Amniotic stem cell (primary cell): ENCODE results near the gene CPA1.

Source experiments
- DNase-seq: peaks from one replicate; lab custom pipeline; 2025; lab: John Stamatoyannopoulos, UW

The CPA1 gene

DNA sequence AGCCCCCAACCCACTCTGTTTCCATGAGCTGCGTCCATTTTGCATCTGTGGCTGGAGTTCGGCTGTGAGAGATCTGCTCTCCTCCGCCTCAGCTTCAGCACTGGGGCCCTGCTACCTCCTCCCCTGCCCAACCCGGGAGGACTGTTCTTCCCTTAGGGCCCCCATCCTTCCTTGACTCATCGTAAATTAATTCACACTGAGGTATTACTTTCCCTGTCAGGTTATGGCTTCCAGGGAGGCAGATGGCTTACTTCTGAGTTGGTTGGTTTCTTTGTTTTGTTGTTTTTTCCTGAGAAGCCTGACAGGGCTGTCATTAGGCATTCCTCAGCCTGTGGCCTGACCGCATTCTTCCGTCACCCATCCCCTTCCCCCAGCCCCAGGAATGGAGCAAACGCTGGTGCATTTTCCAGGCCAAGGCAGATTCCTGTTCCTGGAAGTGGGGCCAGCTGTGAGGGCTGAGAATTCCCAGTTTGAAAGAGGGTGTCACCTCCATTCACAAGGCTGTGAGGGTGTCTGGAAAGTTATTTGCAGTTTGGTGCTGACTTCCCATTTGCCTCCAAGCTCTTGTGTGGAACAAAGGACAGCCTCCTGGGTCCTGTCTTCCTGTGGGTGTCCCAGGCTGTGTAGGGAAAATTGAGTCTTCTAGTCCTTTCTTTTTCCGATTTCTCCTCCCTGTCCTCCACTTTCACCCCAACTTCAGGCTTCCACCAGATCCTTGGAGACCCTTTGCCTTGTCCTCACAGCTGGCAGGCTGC is 24.0 kb upstream of the CPA1 start:
- peak; percentile 87 for DNase-seq

DNA sequence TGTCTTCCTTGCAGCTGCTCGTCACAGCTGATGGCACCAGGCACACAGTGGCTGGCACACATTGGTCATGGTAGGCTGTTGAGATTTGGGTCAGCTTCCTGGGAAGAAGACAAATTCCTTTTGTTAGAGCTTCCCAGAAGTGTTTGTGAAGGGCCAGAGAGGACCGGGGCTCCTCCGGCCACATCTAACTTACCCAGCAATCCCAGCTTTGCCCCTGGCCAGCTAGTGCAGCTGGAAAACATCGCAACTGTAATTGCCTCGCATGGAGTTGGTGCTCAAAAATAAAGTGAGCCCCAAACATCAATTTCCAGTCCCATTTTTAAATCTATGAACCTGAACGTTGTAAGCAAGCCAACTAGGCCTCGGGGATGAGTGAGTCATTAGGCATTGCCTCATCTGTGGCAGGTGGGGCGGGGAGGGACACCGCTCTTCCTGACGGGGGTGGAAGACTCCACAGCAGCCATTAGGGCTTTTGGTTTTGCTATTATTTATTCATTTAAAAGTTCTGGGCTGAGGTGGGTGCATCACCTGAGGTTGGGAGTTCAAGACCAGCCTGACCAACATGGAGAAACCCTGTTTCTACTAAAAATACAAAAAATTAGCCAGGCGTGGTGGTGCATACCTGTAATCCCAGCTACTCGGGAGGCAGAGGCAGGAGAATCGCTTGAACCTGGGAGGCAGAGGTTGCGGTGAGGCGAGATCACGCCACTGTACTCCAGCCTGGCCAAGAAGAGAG is 23.2 kb upstream of the CPA1 start:
- peak; percentile 8 for DNase-seq

DNA sequence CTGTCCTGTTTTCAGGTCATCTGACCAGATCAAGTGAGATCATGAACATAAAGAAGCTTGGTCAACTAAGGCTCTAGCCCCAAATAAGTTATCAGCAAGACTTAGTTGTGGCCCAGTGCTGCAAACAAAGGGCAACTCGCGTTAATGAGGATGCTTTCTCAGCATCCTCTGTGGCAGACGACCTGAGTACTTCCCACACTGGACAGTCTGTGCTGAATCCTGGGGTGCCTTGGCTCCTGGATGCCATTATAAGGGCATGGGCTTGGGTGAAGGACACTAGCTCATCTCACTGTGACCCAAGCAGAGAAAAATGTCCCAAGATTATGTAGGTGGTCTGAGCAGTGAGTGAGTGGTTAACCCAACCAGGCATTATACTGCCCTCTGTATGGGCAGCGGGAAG is 21.8 kb upstream of the CPA1 start:
- DNase-seq = no peak

DNA sequence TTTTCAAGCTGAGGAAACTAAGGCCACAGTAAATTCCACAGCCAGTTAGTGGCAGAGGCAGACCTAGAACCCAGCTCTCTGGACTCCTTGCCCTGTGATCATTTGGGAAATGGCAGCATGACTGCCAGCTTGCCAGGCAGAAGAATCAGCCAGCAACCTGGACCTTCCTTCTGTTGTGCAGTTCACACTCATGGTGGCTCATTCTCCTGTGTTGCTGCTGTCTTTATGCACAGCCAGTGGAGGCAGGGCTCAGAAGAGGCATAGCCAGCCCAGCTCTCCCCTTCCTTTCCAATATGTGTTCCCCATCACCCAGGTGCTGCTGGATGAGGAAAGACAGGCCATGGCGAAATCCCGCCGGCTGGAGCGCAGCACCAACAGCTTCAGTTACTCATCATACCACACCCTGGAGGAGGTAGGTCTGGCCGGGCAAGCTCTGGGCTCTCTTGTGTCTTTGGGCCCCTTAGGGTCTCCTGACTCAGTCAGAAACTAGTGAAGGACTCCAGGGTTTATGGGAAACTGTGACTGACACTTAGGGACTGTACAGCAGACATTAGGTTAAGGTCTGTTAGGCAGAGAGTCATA is 20.9 kb upstream of the CPA1 start:
- DNase-seq = no peak

DNA sequence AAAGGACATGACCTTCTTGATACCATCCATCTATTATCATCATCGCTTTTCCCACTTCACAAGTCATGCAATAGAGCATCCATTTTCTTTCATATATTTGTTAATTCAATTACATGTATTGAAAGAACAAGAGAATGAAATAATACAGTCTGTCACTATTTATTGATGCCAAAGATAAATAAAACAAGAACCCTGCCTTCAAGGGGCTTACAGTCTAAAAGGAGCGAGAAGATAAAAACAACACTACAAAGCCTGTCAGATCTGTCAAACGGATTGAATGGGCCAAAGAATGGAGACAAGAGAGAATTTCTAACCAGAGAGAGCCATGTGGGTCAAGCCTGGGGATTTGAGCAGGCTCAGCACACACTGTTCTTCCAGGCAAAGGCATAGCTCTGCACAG is 19.8 kb upstream of the CPA1 start:
- DNase-seq = no peak

DNA sequence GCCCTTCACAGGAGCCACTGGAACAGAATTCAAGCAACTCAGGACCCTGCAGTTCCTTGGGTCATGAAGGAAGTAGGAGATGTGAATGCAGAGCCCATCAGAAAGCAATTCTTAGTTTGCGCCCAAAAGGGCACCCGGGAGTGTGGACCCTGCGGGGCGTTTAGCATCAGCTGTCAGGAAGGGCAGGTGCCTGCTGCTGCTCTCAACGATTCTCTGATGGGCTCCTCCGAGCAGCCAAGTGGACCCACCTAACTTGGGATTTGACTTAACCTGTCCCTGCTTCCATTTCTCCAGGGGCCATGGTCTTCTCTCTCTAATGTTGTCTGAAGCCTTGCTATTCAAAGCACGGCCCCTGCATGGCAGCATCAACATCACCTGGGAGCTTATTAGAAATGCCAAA is 18.6 kb upstream of the CPA1 start:
- no peak for DNase-seq

DNA sequence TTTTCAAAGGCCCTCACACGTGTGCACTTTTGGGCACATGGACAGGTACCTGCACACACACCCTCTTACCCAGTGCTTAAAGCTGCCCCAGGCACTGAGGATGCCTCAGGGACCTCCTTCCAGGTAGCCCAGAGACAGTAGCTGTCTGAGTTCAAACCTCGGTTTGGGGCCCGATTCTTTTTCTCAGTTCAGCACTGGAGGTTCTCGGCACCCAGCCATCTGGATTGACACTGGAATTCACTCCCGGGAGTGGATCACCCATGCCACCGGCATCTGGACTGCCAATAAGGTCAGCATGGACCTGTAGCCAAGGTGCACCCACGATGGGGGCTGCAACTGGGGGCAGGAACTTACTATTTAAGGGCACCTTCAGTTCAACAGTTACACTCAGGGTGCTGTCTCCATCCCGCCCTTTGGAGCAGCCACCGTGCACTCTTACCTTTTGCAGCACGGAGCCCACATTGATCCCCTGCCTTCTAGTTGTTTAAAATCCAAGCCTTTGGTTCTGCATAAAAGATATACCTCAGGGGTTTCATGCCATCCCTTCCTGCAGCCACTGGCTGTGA is 18.0 kb upstream of the CPA1 start:
- DNase-seq = no peak

DNA sequence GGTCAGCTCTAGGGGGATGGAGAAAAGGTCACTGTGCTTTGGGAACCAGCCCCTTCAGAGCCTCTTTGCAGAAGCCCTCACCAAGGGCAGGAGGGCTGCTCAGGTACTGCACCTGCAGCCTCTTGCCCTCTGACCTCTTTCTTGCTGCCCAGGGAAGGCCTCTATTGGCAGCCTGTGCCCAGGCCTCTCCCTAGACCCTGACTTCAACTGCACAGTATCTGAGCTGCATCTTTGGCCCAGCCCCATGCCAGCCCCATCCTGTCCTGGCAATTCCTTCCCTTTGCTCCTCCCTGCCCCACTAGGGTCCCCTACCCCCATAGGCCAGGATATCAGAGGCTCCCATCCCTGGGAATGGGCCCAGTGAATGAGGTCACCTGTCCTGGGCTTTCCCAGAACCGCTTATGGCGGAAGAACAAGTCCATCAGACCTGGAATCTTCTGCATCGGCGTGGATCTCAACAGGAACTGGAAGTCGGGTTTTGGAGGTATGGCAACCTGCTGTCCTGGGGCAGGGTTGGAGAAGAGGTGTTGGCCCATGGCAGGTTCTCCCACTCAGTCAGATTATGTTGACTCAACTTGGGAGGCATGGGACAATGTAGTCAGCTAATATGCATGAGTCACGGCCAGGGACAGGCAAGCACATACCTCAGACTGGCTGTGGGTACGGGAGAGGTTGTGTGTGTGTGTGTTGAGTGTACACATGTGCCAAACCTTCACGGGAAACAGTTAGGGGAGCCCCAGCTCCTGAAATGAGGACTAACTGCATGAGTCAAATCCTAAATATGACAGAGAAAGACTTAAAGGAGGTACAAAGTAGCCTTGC is 17.1 kb upstream of the CPA1 start:
- DNase-seq = peak; percentile 90

DNA sequence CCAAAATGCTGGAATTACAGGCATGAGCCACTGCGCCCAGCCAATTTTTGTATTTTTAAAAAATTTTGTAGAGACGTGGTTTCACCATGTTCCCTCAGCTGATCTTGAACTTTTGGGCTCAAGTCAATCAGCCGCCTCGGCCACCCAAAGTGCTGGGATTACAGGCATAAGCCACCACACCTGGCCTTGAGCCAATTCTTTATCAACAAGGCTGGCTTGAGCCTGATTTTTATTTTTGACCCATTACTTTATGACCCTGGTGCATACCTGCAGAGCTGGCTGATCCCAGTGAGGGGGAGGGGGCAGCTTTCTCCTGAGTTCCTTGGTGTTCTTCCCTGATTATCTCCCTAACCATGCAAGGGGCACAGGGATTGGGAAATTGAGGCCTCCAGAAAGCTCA is 15.8 kb upstream of the CPA1 start:
- no peak for DNase-seq

DNA sequence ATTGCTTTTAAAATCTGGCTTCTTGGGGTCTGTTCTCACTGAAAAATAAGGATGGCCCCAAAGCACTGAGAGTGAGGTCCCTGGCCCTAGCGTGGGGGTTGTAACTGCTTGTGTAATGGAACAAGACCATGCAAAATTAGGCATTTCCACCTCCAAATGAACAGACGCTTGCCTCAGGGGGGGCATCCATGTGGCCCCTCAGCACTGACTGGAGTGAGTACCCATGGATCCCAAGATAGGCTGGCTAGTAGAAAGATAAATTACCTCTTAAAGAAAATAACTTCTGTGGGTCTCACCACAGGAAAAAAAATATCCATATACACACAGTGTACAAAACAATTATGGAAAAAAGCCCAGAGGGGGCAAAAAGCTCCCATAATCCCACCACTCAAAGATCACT is 15.2 kb upstream of the CPA1 start:
- no peak for DNase-seq

DNA sequence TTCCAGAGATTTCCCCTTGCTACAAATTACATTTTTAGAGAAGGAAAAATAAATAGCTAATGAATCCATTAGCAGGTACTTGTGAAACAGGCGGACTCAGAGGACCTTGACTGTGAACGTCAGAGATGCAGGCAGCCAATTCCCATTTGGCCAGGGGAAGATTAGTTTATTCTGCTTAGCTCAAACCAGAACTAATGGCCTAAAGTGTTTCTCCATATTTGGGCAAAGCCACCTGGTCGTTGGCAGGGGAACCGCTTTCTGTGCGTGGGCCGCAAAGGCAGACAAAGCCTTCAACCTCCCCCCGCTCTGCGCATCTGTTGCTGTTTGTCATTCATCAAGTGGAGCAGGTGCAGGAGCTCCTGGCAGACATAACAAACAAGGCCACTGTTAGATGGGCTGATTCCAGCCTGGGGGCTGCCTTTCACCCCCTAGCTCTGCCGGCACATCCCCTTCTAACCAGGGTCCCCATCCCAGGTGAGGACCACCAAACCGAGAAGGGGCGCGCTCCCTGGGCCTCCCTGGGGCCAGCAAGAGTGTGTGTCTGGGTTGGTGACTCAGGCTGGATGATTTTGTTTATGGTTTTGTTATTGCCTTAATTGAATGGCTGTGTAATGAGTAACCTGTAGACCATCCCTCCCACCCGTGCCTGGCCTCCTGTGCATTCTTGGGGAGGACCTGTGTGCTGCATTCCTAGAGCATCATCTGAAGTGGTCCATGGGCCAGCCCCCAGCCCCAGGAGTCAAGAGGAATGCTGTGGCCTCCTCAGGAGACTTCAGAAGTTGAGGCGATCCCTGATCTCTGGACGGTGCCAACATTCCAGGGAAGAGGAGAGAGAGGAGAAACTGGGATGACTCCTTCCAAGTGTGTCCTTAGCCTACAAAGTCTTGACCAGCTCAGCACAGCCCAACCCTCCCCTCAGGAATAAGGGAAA is 14.5 kb upstream of the CPA1 start:
- DNase-seq = no peak

DNA sequence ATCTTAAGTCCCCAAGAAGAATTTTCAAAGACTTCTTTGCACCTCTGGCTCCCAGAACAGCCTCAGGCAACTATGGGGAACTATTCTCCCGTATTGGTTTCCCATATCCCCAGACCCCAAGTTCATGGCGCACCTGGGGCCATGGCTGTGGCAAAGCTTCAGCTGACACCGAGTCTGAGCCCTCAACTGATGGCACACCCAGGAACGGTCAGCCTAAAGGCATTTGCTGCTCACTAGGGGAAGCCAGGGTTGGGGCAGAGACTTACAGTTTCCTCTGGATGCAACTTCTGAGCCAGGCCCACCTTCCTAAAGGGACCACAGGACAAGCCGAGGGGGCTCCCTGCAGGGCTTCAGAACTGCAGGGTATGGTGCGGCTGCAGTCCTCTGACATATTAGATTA is 13.7 kb upstream of the CPA1 start:
- no peak for DNase-seq

DNA sequence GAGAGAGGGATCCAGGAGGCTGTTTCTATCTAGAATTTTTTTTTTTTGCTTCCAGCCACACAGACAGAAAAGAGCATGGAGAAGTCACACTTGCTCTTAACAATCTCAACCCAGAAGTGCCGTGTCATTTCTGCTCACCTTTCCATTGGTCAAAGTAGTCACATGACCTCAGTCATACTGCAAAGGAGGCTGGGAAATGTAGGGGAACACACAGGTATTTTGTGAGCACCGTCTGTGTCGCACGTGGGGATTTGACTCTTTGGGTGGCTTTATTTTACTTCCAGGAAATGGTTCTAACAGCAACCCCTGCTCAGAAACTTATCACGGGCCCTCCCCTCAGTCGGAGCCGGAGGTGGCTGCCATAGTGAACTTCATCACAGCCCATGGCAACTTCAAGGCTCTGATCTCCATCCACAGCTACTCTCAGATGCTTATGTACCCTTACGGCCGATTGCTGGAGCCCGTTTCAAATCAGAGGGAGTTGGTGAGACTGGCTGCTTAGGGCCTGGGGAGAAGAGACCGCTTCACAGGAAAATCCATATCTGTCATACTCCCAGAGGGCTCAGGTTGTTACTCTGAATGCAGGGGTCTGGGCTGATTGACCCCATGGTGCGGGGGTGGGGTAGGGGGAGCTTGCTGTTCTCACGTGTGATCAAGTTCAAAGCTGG is 13.1 kb upstream of the CPA1 start:
- no peak for DNase-seq

DNA sequence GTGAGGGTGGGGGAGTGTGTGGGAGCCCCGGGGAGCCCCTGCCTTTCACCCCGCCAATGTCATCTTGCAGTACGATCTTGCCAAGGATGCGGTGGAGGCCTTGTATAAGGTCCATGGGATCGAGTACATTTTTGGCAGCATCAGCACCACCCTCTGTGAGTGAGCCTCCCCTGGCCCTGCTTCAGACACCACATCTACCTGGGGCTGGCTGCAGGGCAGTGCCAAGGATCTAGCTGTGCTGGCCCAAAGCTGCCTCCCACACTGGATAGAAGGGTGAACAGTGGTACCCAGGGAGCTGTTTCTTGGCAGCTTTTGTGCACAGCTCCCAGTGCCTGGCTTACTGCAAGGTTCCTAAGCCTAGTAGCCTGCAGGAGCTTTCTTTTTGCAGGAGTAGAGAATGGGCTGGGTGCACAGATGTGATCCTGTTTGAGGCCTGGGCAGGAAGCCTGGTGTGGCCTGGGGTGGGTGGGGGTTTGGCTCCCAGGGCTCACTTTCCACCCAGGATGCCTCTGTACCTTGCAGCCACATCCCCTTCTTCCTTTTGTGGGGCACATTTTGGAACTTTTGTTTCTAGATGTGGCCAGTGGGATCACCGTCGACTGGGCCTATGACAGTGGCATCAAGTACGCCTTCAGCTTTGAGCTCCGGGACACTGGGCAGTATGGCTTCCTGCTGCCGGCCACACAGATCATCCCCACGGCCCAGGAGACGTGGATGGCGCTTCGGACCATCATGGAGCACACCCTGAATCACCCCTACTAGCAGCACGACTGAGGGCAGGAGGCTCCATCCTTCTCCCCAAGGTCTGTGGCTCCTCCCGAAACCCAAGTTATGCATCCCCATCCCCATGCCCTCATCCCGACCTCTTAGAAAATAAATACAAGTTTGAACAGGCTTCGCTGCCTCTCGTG is 12.2 kb upstream of the CPA1 start:
- no peak for DNase-seq

DNA sequence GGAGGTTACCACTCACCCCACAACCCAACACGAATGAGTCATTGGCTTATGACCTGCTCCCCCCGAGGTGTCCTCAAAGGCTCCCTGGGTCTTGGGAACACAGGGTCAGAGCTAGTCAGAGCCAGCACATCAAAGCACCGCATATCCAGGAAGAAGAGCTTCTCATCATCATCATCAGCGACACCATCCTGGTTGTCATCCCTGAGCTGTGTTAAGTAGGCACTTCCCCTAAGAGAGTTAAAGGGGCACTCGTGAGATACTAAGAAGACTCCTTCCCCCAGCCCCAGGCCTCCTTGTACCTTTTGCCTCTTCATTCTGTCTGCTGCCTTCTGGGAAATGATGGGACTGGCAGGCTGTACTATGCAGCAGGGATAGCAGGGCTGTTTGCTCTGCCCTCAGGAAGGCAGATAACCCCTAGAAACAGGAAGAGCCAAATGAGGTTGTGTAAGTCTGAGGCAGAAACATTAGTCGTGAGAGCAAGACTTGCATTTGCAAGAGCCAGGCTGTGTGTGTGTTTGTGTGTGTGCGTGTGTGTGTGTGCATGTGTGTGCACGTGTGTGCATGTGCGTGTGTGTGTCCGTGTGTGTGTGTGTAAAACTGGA is 11.1 kb upstream of the CPA1 start:
- DNase-seq = no peak

DNA sequence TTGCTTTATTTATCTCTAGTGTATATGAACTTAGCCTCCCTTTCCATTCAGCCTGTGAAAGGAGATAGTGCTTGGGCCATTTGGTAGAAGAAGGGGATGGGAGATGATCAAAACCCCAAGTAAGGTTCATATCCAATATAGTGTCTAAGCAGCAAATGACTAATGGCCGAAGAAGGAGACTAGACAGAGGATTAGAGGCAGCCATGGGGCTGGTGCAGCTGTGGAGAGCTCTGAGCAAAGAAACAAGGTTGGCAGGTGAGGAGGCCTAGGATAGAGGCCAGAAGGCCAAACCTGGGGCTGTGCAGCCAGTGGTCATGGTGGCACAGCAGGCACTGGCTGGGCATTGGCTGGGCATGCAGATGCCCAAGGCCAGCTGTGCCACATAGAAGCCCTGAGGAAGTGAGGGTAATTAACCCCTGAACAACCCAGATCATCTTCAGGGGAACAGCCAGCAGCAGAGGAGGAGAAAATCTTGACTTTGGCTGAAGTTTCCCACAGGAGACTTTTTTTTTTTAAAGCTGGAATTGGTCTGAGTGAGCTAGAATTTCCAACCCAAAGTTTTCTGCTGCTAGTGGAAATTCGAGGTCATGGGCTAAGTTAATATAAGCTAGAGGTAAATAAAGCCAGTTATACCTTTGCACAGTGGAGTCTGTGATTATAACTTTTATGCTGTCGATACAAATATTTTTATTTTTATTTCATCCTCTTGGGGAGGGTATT is 10.3 kb upstream of the CPA1 start:
- no peak for DNase-seq

DNA sequence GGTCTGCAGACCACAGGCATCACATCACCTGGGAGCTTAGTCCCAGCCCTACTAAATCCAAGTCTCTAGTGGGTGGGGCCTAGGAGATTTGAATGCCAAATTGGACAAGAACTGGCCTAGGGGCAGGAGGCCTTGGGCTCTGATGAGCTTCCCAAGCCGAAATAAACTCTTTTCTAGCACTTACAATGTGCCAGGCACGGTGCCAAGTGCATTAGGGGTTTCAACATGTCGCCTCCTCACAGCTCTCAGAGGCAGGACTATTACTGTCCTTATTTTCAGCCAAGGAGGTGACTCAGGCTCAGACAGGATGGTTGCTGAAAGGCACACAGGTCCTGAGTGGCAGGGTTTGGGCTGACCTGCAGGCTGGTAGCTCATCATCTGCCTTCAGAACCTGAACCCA is 9.2 kb upstream of the CPA1 start:
- no peak for DNase-seq

DNA sequence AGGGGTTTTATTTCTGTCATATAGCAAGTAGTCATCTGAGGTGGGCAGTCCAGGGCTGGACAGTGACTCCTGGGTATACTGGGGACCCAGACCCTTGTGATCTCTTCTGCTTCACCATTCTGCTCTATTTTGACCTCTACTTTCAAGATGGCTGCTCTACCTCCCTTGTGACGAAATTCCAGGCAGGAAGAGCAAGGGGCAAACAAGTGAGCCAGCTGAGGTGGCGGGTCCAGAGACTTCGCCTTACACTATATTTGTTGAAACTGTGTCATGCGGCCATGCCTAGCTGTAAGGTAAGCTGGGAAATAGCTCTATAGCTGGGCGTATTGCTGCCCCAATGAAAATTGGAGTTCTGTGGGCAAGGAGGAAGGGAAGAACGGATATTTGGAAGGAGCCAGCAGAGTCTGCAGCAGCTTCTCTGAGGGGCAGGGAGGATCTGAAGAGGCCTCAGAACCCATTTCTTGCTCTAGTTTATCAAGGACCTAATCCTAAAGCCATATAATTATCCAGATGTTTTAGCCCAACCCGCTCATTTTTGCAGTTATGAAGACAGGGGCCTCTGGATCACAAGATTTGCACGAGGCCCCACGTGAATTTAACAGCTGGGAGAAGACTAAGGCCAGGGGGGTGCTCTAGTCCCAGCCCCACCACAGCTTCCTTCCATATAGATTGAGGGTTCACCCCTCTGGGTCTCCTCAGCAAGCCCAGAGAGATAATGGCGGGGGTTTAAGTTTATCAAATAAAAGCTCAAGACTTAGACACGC is 7.7 kb upstream of the CPA1 start:
- DNase-seq = no peak
